Measurements from ENCODE around the gene BRIP1. TPM values are rescaled to one million over a fixed set of nuclear protein-coding genes. Genes with fewer than 3 reads are reported as not detected.
"Not testable (repeated sequence)": the region's sequence is repeated elsewhere in the genome, so short reads cannot be mapped to it uniquely, and the experiment has no call there.

The BRIP1 gene
- total RNA-seq, 8 experiments from 2014 or later, result 0.50 to 11.9 (median 1.0) TPM

DNA sequence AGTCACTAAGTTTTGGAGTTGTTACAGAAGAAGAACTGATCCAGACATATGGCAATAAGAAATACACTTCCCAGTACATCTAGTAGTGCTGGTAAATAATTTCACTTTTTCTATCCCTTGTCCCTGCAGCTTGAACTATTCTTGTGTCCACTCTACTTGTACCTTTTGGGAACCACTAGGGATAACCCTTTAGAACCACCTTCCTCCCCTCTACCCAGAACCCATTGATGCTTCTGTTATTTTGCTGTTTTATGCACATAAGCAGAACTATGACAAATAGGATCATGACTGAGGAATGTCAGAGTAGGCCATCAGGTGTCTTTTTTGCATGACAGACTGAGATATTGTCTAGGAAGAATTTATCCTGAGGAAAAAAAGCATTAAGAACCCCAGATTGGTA lies 125.1 kb downstream of the BRIP1 start:
- no peak for ATAC-seq (replicated peaks in 6 of 8)
- Histone ChIP-seq H3K4me3 (no peak overlapping the region), H3K27ac (no peak overlapping the region), H3K4me1 (replicated peaks in 1 of 2) (no peaks in the 10 kb centered on the region)
- in situ Hi-C loops (cut with MboI; ENCODE audit: low pct_unique_long_range_greater_than_20kb in 2 of 9, low sequenced_read_pairs in 9 of 9, unreplicated experiment in 9 of 9), result no loop called here

DNA sequence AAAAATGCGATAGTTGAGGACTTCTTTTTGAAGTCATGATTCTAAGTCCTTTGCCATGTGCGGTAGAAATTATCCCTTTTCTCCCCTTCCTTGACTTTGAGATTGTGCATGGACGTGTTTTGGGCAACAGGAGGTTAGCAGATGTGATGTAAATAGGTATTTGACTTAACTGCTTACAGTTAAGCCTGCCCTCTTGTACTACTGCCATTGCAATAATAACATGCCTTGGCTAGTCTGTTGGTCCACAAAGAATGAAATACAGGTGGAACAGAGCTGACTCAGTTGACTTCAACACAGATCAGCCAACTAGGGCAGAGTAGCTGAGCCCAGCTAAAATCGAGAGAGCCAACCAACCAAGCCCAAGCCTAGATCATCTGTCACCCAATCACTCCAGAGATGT lies 125.5 kb downstream of the BRIP1 start:
- H3K27ac ChIP-seq, result no peak overlapping the region
- WGBS, 10 experiments, result 60 to 100% (median 100%) methylated on average over 2 to 4 of the region's 4 CpGs; no CpG with 5 or more reads in 1 of the 10 experiments
- ATAC-seq (replicated peaks in 6 of 8), result no peak
- H3K4me1 ChIP-seq (replicated peaks in 1 of 2), result no peaks in the 10 kb centered on the region
- no peak overlapping the region for H3K4me3 ChIP-seq
- in situ Hi-C loops (cut with MboI; ENCODE audit: low pct_unique_long_range_greater_than_20kb in 2 of 9, low sequenced_read_pairs in 9 of 9, unreplicated experiment in 9 of 9), result no loop called here

DNA sequence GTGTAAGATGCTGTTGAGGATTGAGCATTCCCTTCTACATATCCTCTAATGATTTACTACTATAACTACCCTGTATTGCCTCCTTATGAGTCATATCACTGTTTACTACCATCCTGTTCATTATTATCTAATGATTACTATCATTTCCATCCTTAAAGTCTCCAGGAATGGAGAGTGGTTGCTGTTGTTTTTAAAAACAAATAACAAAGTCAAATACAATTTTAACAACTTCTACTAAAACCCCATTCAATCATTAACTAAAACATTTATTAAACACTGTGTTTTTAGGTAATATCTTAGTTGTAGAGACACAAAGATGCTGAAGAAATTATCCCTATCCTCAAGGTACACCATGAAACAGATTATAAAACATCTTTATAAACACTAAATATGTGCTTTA lies 126.9 kb downstream of the BRIP1 start:
- ATAC-seq (replicated peaks in 6 of 8), result no peak
- in situ Hi-C loops (cut with MboI; ENCODE audit: low pct_unique_long_range_greater_than_20kb in 2 of 9, low sequenced_read_pairs in 9 of 9, unreplicated experiment in 9 of 9), result no loop called here
- H3K27ac ChIP-seq, result no peak overlapping the region
- H3K4me3 ChIP-seq, result no peak overlapping the region
- no peaks in the 10 kb centered on the region for H3K4me1 ChIP-seq (replicated peaks in 1 of 2)

DNA sequence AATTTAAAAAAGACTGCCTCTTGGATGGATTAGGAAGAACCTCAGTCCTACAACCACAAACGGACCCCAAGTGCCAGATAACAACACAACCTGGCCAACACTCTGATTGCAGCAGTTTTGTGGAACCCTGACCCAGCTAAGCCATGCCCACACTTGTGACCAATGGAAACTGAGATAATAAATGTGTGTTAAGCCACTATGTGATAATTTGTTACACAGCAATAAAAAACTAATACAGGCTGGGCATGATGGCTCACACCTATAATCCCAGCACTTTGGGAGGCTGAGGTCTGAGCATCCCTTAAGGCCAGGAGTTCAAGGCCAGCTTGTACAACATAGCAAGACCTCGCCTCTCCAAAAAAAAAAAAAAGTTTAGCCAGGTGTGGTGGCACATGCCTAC lies 127.5 kb downstream of the BRIP1 start:
- 58 to 100% (median 100%) methylated on average over 1 to 2 of the region's 2 CpGs; no CpG with 5 or more reads in 3 of the 10 experiments for WGBS, 10 experiments
- no peak for ATAC-seq (replicated peaks in 6 of 8)
- no peak overlapping the region for H3K27ac ChIP-seq
- H3K4me1 ChIP-seq (replicated peaks in 1 of 2), result no peaks in the 10 kb centered on the region
- H3K4me3 ChIP-seq, result no peak overlapping the region
- in situ Hi-C loops (cut with MboI; ENCODE audit: low pct_unique_long_range_greater_than_20kb in 2 of 9, low sequenced_read_pairs in 9 of 9, unreplicated experiment in 9 of 9), result no loop called here

DNA sequence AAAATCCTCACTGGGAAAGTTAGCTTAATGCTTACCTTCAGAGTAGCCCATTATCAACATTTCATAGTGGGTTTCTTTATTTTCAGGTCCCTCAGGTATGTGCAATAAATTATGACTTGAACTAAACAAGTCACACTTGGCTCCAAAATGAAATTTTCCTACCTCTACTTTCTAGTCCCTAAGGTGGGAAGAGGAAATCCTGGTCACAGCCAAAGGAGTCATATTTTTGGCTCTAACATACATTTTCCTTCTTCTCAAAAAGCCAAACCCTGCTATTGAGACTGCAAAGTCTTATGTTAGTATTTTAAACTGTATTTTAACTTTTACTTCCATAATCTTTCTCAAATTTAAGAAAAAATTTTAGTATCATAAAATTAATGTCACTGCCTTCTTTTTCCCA lies 128.9 kb downstream of the BRIP1 start:
- H3K4me1 ChIP-seq (replicated peaks in 1 of 2), result no peaks in the 10 kb centered on the region
- no peak overlapping the region for H3K4me3 ChIP-seq
- ATAC-seq (replicated peaks in 6 of 8), result no peak
- in situ Hi-C loops (cut with MboI; ENCODE audit: low pct_unique_long_range_greater_than_20kb in 2 of 9, low sequenced_read_pairs in 9 of 9, unreplicated experiment in 9 of 9), result no loop called here
- no peak overlapping the region for H3K27ac ChIP-seq

DNA sequence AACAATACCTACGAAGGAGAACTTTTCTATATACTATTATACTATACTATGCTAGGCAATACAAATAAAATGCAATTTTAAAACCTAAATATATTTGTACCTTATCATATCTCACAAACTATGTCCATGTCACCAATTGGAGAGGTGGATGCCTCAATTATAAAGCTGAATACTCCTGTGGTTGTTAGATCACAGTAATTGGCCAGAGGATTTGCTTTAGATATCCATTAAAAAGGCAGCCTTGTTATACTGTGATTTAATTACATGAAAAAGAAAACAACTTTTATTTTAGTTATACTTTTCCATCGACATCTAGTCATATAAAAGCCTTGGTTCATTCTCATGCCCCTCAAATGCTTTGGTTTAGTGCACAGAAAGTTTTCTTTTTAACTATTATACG lies 129.3 kb downstream of the BRIP1 start:
- in situ Hi-C loops (cut with MboI; ENCODE audit: low pct_unique_long_range_greater_than_20kb in 2 of 9, low sequenced_read_pairs in 9 of 9, unreplicated experiment in 9 of 9), result no loop called here
- WGBS, 10 experiments, result 77 to 100% (median 93%) methylated on average over 1 to 3 of the region's 3 CpGs

DNA sequence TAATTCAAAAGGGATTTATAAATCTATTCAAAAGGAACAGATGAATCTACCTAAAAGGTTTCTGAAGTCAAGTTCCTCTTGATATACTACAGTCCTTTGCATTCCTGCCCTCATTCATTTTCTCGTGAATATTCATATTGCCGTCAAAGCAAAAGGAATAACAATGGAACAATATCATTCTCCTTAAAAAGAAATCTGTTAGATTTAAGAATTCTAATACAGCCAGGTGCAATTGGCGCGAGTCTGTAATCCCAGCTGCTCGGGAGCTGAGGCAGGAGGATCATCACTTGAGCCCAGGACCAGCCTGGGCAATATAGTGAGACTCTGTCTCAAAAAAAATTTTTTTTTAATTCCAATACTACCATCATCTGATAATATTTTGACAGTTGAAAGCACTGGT lies 130.3 kb downstream of the BRIP1 start:
- Histone ChIP-seq H3K27ac (no peak overlapping the region), H3K4me1 (replicated peaks in 1 of 2) (no peaks in the 10 kb centered on the region), H3K4me3 (no peak overlapping the region)
- WGBS, 10 experiments, result 93 to 100% (median 99%) methylated on average over 2 to 5 of the region's 5 CpGs; no CpG with 5 or more reads in 2 of the 10 experiments
- in situ Hi-C loops (cut with MboI; ENCODE audit: low pct_unique_long_range_greater_than_20kb in 2 of 9, low sequenced_read_pairs in 9 of 9, unreplicated experiment in 9 of 9), result no loop called here
- ATAC-seq (replicated peaks in 6 of 8), result no peak

More for the DNA sequence above, 129.3 kb downstream of the BRIP1 start:
- ATAC-seq (replicated peaks in 6 of 8), result no peak
- Histone ChIP-seq H3K27ac (no peak overlapping the region), H3K4me1 (replicated peaks in 1 of 2) (no peaks in the 10 kb centered on the region), H3K4me3 (no peak overlapping the region)

DNA sequence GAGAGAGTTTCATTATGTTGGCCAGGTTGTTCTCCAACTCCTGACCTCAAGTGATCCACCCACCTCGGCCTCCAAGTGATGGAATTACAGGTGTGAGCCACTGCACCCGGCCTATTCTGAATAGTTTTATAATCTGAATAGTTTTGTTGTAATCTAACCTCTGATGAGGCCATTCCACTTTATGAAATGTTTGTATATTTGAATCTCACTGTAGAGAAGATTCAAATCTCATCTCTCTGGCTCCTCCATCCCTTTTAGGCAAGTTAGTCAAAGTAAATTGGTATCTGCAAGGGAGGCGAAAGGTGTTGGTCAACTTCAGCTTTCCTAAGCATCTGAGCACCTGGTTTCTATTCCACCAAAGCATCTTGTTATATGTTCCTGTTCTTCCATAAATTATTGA lies 131.2 kb downstream of the BRIP1 start:
- no peak for ATAC-seq (replicated peaks in 6 of 8)
- Histone ChIP-seq H3K4me1 (replicated peaks in 1 of 2) (no peaks in the 10 kb centered on the region), H3K4me3 (no peak overlapping the region), H3K27ac (no peak overlapping the region)
- in situ Hi-C loops (cut with MboI; ENCODE audit: low pct_unique_long_range_greater_than_20kb in 2 of 9, low sequenced_read_pairs in 9 of 9, unreplicated experiment in 9 of 9), result no loop called here
- 67 to 100% (median 98%) methylated on average over 1 to 3 of the region's 3 CpGs; no CpG with 5 or more reads in 4 of the 10 experiments for WGBS, 10 experiments

DNA sequence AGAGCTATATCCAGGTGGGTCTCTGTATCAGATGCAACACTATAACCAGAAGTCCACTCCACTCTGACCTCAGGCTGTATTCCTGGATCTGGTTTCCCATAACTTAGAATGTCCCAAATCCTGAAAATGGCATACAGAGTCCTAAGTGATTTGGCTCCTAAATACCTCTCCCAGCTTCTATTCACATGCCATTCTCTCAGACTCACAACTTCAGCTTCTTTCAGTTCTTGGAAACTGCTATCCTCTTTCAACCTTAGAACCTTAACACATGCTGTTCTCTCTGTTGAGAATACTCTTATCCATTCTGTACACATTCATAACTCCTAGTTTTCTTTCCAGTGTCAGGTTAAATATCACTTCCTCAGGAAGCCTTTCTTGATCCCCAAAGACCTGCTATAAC lies 132.0 kb downstream of the BRIP1 start:
- ATAC-seq (replicated peaks in 6 of 8), result no peak
- in situ Hi-C loops (cut with MboI; ENCODE audit: low pct_unique_long_range_greater_than_20kb in 2 of 9, low sequenced_read_pairs in 9 of 9, unreplicated experiment in 9 of 9), result no loop called here
- H3K27ac ChIP-seq, result no peak overlapping the region
- no peak overlapping the region for H3K4me3 ChIP-seq
- H3K4me1 ChIP-seq (replicated peaks in 1 of 2), result no peaks in the 10 kb centered on the region

DNA sequence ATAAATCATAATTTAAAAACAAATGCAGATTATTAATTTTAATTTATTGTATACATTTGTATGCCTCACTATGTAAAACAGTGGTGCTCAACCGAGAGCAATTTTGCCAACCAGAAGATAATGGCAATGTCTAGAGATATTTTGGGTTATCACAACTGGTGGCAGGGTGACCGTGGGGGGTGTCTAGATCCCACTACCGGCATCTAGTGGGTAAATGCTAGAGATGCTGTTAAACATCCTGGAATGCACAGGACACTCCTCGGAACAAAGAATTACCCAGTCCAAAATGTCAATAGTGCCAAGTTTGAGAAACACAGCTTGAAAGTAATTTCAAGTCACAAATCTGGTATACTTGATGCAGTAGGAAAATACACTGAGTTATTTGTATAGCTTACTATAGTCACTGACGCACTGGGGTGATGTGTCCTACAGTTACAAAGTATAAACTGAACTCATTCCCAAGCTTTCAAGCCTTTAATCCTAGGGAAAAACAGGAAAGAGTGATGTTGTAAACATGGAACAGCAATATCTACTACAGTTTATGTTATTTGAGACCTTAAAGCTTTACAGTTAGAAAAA lies 133.5 kb downstream of the BRIP1 start:
- ATAC-seq (replicated peaks in 6 of 8), result no peak
- in situ Hi-C loops (cut with MboI; ENCODE audit: low pct_unique_long_range_greater_than_20kb in 2 of 9, low sequenced_read_pairs in 9 of 9, unreplicated experiment in 9 of 9), result no loop called here
- H3K4me3 ChIP-seq, result no peak overlapping the region
- no peak overlapping the region for H3K27ac ChIP-seq
- 87 to 100% (median 94%) methylated on average over 2 to 5 of the region's 5 CpGs for WGBS, 10 experiments
- H3K4me1 ChIP-seq (replicated peaks in 1 of 2), result no peaks in the 10 kb centered on the region

DNA sequence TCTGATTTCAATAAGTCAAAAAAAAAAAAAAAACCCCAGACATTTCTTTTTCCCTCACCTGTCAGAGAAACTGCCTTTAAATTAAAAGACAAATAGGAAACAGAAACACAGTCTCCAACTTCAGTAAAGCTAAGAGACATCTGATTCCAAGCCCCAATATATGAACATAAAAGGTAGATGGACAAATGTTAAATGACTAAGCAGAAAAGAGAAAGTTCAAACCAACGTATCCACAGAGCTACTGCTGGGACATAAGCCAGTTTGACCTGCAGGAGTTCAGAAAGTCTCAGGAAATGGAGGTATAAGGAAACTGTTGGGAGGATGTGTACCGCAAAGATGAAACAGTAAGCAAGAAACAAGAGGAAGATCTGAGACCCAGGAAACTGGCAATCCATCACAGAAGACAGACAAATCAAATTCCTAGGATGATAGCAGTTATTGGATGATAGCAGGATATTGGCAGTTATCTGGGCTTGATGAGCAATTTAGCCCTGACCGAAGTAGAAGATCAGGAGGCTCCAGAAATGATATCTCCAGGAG lies 135.0 kb downstream of the BRIP1 start:
- H3K4me1 ChIP-seq (replicated peaks in 1 of 2), result no peaks in the 10 kb centered on the region
- H3K4me3 ChIP-seq, result no peak overlapping the region
- 43 to 100% (median 91%) methylated on average over 2 to 3 of the region's 3 CpGs for WGBS, 10 experiments
- H3K27ac ChIP-seq, result no peak overlapping the region
- ATAC-seq (replicated peaks in 6 of 8), result no peak
- in situ Hi-C loops (cut with MboI; ENCODE audit: low pct_unique_long_range_greater_than_20kb in 2 of 9, low sequenced_read_pairs in 9 of 9, unreplicated experiment in 9 of 9), result no loop called here

DNA sequence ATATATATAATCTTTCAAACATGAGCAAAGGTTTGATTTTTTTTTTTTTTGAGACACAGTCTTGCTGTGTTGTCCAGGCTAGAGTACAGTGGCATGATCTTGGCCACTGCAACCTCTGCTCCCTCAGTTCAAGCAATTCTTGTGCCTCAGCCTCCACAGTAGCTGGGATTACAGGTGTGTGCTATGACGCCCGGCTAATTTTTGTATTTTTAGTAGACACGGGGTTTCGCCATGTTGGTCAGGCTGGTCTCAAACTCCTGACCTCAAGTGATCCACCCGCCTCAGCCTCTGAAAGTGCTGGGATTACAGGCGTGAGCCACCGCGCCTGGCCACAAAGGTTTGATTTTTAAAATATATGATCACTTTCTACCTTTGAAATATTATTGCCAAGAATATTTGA lies 135.5 kb downstream of the BRIP1 start:
- in situ Hi-C loops (cut with MboI; ENCODE audit: low pct_unique_long_range_greater_than_20kb in 2 of 9, low sequenced_read_pairs in 9 of 9, unreplicated experiment in 9 of 9); H3K4me1 ChIP-seq (replicated peaks in 1 of 2); ATAC-seq (replicated peaks in 6 of 8); H3K27ac ChIP-seq; H3K4me3 ChIP-seq: not testable (repeated sequence)
- whole genome bisulfite sequencing, 10 experiments, result 93 to 100% (median 97%) methylated on average over 2 to 6 of the region's 8 CpGs; no CpG with 5 or more reads in 5 of the 10 experiments

DNA sequence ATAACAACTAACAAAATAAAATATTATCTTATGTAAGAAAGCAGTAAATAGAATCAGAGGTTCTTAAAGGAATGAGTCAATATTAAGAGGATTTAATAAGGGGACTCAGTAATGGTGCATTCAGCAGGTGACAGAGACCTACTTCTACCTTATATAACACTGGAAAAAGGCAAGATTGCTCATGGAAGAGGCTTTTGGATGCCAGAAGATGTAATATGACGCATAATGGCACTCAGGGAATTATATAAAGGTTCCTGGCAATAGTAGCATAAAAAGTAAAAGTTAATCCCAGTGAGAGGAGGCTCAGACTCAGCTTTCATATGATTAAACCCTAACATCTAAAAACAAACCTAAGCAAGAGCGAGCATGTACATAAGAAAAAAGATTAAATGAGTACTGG lies 136.4 kb downstream of the BRIP1 start:
- H3K27ac ChIP-seq, result no peak overlapping the region
- H3K4me3 ChIP-seq, result no peak overlapping the region
- H3K4me1 ChIP-seq (replicated peaks in 1 of 2), result no peaks in the 10 kb centered on the region
- in situ Hi-C loops (cut with MboI; ENCODE audit: low pct_unique_long_range_greater_than_20kb in 2 of 9, low sequenced_read_pairs in 9 of 9, unreplicated experiment in 9 of 9), result no loop called here
- ATAC-seq (replicated peaks in 6 of 8), result no peak
- 90 to 100% (median 98%) methylated on average over 1 to 2 of the region's 2 CpGs; no CpG with 5 or more reads in 2 of the 10 experiments for WGBS, 10 experiments

DNA sequence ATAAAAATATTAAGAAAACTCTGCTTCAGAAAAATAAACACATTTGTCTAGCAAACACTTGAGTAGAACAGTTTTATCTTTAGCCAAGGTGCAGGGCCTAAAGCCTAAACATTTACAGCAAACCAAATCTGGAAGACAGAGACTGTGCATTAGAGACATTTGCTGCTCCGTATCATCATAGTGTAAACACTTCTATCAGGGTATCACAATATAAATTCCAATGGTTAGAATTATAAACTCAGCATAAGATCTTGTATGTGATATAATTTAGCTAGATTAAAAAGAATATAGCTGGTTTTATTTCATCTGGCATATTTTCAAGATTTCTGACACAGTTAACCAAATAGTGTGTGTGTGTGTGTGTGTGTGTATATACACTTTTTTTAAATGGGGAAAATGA lies 138.6 kb downstream of the BRIP1 start:
- no peak overlapping the region for H3K27ac ChIP-seq
- ATAC-seq (replicated peaks in 6 of 8), result no peak
- in situ Hi-C loops (cut with MboI; ENCODE audit: low pct_unique_long_range_greater_than_20kb in 2 of 9, low sequenced_read_pairs in 9 of 9, unreplicated experiment in 9 of 9), result no loop called here
- H3K4me3 ChIP-seq, result no peak overlapping the region
- 88 to 100% (median 100%) methylated on average over 1 of the region's 1 CpG; no CpG with 5 or more reads in 4 of the 10 experiments for WGBS, 10 experiments
- H3K4me1 ChIP-seq (replicated peaks in 1 of 2), result no peaks in the 10 kb centered on the region

Measured in motor neuron (in vitro differentiated cells).